H9 (cell line): Measurements from ENCODE around the gene TMEM217. TPM values are rescaled to one million over a fixed set of nuclear protein-coding genes. Genes with fewer than 3 reads are reported as not detected.

Experiments
- DNase-seq: peaks from one replicate; pipeline ENCODE4 v3.0.0-alpha.2; 2017
- H2AFZ ChIP-seq: one replicate; pipeline ENCODE4 v1.6.1; 2013; ENCODE audit warnings: mild to moderate bottlenecking, low read length, control low read depth, moderate library complexity
- H2AK5ac ChIP-seq: 2 replicates; pipeline ENCODE4 v1.6.1; 2013; ENCODE audit warnings: low read length, control low read depth, mixed read lengths; ENCODE audit not compliant: insufficient read length
- H2BK120ac ChIP-seq: one replicate; pipeline ENCODE4 v1.6.1; 2013; ENCODE audit warnings: low read depth, mild to moderate bottlenecking, low read length, control low read depth, inconsistent platforms; ENCODE audit not compliant: poor library complexity, severe bottlenecking
- H2BK12ac ChIP-seq: 2 replicates; pipeline ENCODE4 v1.6.1; 2013; ENCODE audit warnings: low read length, control low read depth, mixed read lengths, low read depth; ENCODE audit not compliant: insufficient read length
- H2BK15ac ChIP-seq: 2 replicates; pipeline ENCODE4 v1.6.1; 2013; ENCODE audit warnings: low read depth, low read length, control low read depth
- H2BK20ac ChIP-seq: one replicate; pipeline ENCODE4 v1.6.1; 2013; ENCODE audit warnings: low read depth, mild to moderate bottlenecking, low read length, control low read depth, inconsistent platforms; ENCODE audit not compliant: poor library complexity, severe bottlenecking
- H2BK5ac ChIP-seq: 2 replicates; pipeline ENCODE4 v1.6.1; 2013; ENCODE audit warnings: low read length, control low read depth, mixed read lengths; ENCODE audit not compliant: insufficient read length
- H3K14ac ChIP-seq: 2 replicates; pipeline ENCODE4 v1.6.1; 2013; ENCODE audit warnings: low read length, control low read depth; ENCODE audit not compliant: insufficient read depth
- H3K18ac ChIP-seq: 2 replicates; pipeline ENCODE4 v1.6.1; 2013; ENCODE audit warnings: low read depth, mild to moderate bottlenecking, mixed read lengths, low read length, control low read depth; ENCODE audit not compliant: insufficient read length
- H3K23ac ChIP-seq: 2 replicates; pipeline ENCODE4 v1.6.1; 2013; ENCODE audit warnings: low read length, control low read depth, mixed read lengths, low read depth; ENCODE audit not compliant: insufficient read length
- H3K23me2 ChIP-seq: 2 replicates; pipeline ENCODE4 v1.6.1; 2013; ENCODE audit warnings: low read depth, mild to moderate bottlenecking, mixed read lengths, low read length, control low read depth; ENCODE audit not compliant: insufficient read length, poor library complexity, severe bottlenecking
- H3K27ac ChIP-seq: 2 replicates; pipeline ENCODE4 v1.5.1; 2013; ENCODE audit warnings: low read length, control low read depth, mixed read lengths, low read depth; ENCODE audit not compliant: insufficient read length
- H3K27me3 ChIP-seq: 2 replicates; pipeline ENCODE4 v1.6.1; 2013; ENCODE audit warnings: low read length, control low read depth, inconsistent platforms; ENCODE audit not compliant: insufficient read depth
- H3K4ac ChIP-seq: 2 replicates; pipeline ENCODE4 v1.6.1; 2013; ENCODE audit warnings: low read depth, mild to moderate bottlenecking, control low read depth, inconsistent platforms, low read length, moderate library complexity
- H3K4me1 ChIP-seq: 2 replicates; pipeline ENCODE4 v1.6.1; 2013; ENCODE audit warnings: low read length, control low read depth, inconsistent platforms; ENCODE audit not compliant: insufficient read depth
- H3K4me2 ChIP-seq: 2 replicates; pipeline ENCODE4 v1.6.1; 2013; ENCODE audit warnings: low read length, control low read depth, mixed read lengths; ENCODE audit not compliant: insufficient read length, insufficient read depth
- H3K56ac ChIP-seq: 2 replicates; pipeline ENCODE4 v1.6.1; 2013; ENCODE audit warnings: low read depth, mild to moderate bottlenecking, mixed read lengths, low read length, control low read depth; ENCODE audit not compliant: insufficient read length
- H3K79me1 ChIP-seq: 2 replicates; pipeline ENCODE4 v1.6.1; 2013; ENCODE audit warnings: low read depth, mild to moderate bottlenecking, moderate library complexity, low read length, control low read depth, inconsistent platforms; ENCODE audit not compliant: insufficient read depth, poor library complexity, severe bottlenecking
- H3K79me2 ChIP-seq: 2 replicates; pipeline ENCODE4 v1.6.1; 2013; ENCODE audit warnings: low read length, control low read depth, inconsistent platforms; ENCODE audit not compliant: insufficient read depth
- H3K9ac ChIP-seq: 2 replicates; pipeline ENCODE4 v1.6.1; 2013; ENCODE audit warnings: low read length, control low read depth, mixed read lengths; ENCODE audit not compliant: insufficient read length; ENCODE audit errors: extremely low read depth
- H3K9me3 ChIP-seq: one replicate; pipeline ENCODE4 v1.6.1; 2013; ENCODE audit warnings: low read depth, low read length, inconsistent platforms; ENCODE audit not compliant: control insufficient read depth
- H3T11ph ChIP-seq: one replicate; pipeline ENCODE4 v1.6.1; 2013; ENCODE audit warnings: mild to moderate bottlenecking, low read length, control low read depth, inconsistent platforms
- H4K20me1 ChIP-seq: one replicate; pipeline ENCODE4 v1.6.1; 2013; ENCODE audit not compliant: control insufficient read depth, insufficient read length, insufficient read depth
- H4K5ac ChIP-seq: 2 replicates; pipeline ENCODE4 v1.6.1; 2013; ENCODE audit warnings: low read depth, mild to moderate bottlenecking, mixed read lengths, low read length, control low read depth; ENCODE audit not compliant: insufficient read length
- H4K8ac ChIP-seq: replicated peaks from 2 replicates; pipeline ENCODE4 v1.6.1; 2013; ENCODE audit warnings: low read length, control low read depth, mixed read lengths, low read depth; ENCODE audit not compliant: insufficient read length
- H4K91ac ChIP-seq: 2 replicates; pipeline ENCODE4 v1.6.1; 2013; ENCODE audit warnings: low read depth, mild to moderate bottlenecking, moderate library complexity, mixed read lengths, low read length, control low read depth; ENCODE audit not compliant: insufficient read length
- H3K27ac Mint-ChIP-seq, 3 experiments: 2 replicates in 2 of 3; 3 replicates in 1 of 3; pipeline ENCODE4 v1.8.0; 2020 to 2021; ENCODE audit warnings: mixed read lengths in 3 of 3, mild to moderate bottlenecking in 1 of 3, moderate library complexity in 1 of 3
- H3K27me3 Mint-ChIP-seq: 2 replicates; pipeline ENCODE4 v1.8.0; 2021; ENCODE audit warnings: low read depth, mild to moderate bottlenecking, moderate library complexity, mixed read lengths
- H3K36me3 Mint-ChIP-seq, 3 experiments: 2 replicates in 2 of 3; 3 replicates in 1 of 3; pipeline ENCODE4 v1.8.0; 2020 to 2021; ENCODE audit warnings: low read depth in 3 of 3, mixed read lengths in 3 of 3; ENCODE audit not compliant: insufficient read depth in 1 of 3
- H3K4me1 Mint-ChIP-seq, 2 experiments: 2 replicates each; pipeline ENCODE4 v1.8.0; 2020; ENCODE audit warnings: mixed read lengths in 2 of 2
- H3K4me3 Mint-ChIP-seq, 2 experiments: 2 replicates in 1 of 2; 3 replicates in 1 of 2; pipeline ENCODE4 v1.8.0; 2020 to 2021; ENCODE audit warnings: mild to moderate bottlenecking in 2 of 2, mixed read lengths in 2 of 2, moderate library complexity in 1 of 2
- H3K9me3 Mint-ChIP-seq, 2 experiments: 2 replicates in 1 of 2; 3 replicates in 1 of 2; pipeline ENCODE4 v1.8.0; 2020; ENCODE audit warnings: mild to moderate bottlenecking in 2 of 2, mixed read lengths in 2 of 2, moderate library complexity in 1 of 2
- CTCF ChIP-seq: fragments of 200-600 bp; sonication (generic); conservative IDR thresholded peaks from 3 replicates; pipeline ENCODE4 v1.8.0; 2021; ENCODE audit warnings: antibody characterized with exemption, mild to moderate bottlenecking
- WGBS: extraction: QIAGEN DNeasy Blood & Tissue Kit; methylation state at CpG from one replicate; pipeline ENCODE4 v1.1.7; 2013; ENCODE audit warnings: missing lambda C conversion rate, low lambda C conversion rate, mixed read lengths; ENCODE audit not compliant: insufficient read length; ENCODE audit errors: extremely low coverage; 5-methylcytosine and 5-hydroxymethylcytosine counted together
- total RNA-seq: library from RNA; stranded (reverse); gene quantifications from 2 replicates; pipeline ENCODE4 v1.2.1, GENCODE V29; 2021

The TMEM217 gene
- total RNA-seq, 1 experiment from 2014 or later, result 1.1 TPM

- no peaks in the 10 kb centered on the region for H3K79me2 ChIP-seq
- H3K4me1 ChIP-seq, result no peaks in the 10 kb centered on the region; the same call in 1 of the 2 replicates
- no peak overlapping the region for H3K56ac ChIP-seq
- H3K23me2 ChIP-seq, result no peaks in the 10 kb centered on the region
- no peak overlapping the region for H2BK12ac ChIP-seq
- no peak overlapping the region for H3K27ac Mint-ChIP-seq
- H3K9me3 Mint-ChIP-seq, result no peaks in the 10 kb centered on the region; a peak in 1 of 5 replicates
- no peaks in the 10 kb centered on the region for H3K9me3 ChIP-seq
- TF ChIP-seq CTCF, result no peak
- H3K4me2 ChIP-seq, result no peak overlapping the region
- H3K36me3 Mint-ChIP-seq, result no peaks in the 10 kb centered on the region
- H3K4me3 Mint-ChIP-seq, result no peak overlapping the region
- H4K91ac ChIP-seq, result no peak overlapping the region
- no peaks in the 10 kb centered on the region; the same call in 1 of the 2 replicates for H3K27me3 Mint-ChIP-seq
- no peak overlapping the region for H2BK120ac ChIP-seq
- no peak for DNase-seq
- no peak overlapping the region for H3T11ph ChIP-seq
- WGBS, result no CpG with 5 or more reads among the region's 1 CpG
- H2BK5ac ChIP-seq, result no peak overlapping the region
- H4K5ac ChIP-seq, result no peak overlapping the region
- no peak overlapping the region for H2BK15ac ChIP-seq
- no peaks in the 10 kb centered on the region for H3K27me3 ChIP-seq
- H3K23ac ChIP-seq, result no peak overlapping the region
- no peak overlapping the region for H3K18ac ChIP-seq
- no peak overlapping the region for H2AFZ ChIP-seq
- no peak overlapping the region for H3K27ac ChIP-seq
- H2BK20ac ChIP-seq, result no peak overlapping the region
- peaks cover 3 to 5% of the 10 kb centered on the region in 2 experiments for H3K4me1 Mint-ChIP-seq
- H2AK5ac ChIP-seq, result no peak overlapping the region
- no peaks in the 10 kb centered on the region for H4K20me1 ChIP-seq
- no peak overlapping the region for H3K14ac ChIP-seq
- H3K9ac ChIP-seq, result no peak overlapping the region
- H4K8ac ChIP-seq, result no peak overlapping the region
- H3K79me1 ChIP-seq, result no peaks in the 10 kb centered on the region
- no peak overlapping the region for H3K4ac ChIP-seq
Observed at GRCh38 chr6:37201726-37202125, 56.2 kb downstream of the TMEM217 start.
